Breast epithelium (tissue), 3 donors: ENCODE data around the gene ABI3BP.

Source experiments
- CTCF ChIP-seq, 3 donors: fragments of 450-650 bp; IDR thresholded peaks; one replicate each; pipeline ENCODE4 v1.5.1; 2016 to 2017; ENCODE audit warnings: antibody characterized with exemption in 3 of 3, mild to moderate bottlenecking in 3 of 3, moderate library complexity in 3 of 3
- POLR2AphosphoS5 ChIP-seq, 3 donors: sonication (generic); formaldehyde crosslinking; IDR thresholded peaks; one replicate each; pipeline ENCODE4 v1.6.1; 2017; ENCODE audit warnings: antibody characterized with exemption in 3 of 3

- TF ChIP-seq CTCF (IDR thresholded peaks at IDR 0.05) (no peak), POLR2AphosphoS5 (IDR thresholded peaks at IDR 0.05) (no peak)
Observed at GRCh38 chr3:100702980-100703345, 290.3 kb downstream of the ABI3BP start.
